ENCODE results near the gene MPC1.

GRCh38 chr6:166418691-166419143 lies 36.0 kb upstream of the MPC1 start:
- TF ChIP-seq CTCF (IDR thresholded peaks at IDR 0.05) (no peak), POLR2A (IDR thresholded peaks at IDR 0.05) (no peak)
